Measurements from ENCODE around the gene SPDYE6.

DNA sequence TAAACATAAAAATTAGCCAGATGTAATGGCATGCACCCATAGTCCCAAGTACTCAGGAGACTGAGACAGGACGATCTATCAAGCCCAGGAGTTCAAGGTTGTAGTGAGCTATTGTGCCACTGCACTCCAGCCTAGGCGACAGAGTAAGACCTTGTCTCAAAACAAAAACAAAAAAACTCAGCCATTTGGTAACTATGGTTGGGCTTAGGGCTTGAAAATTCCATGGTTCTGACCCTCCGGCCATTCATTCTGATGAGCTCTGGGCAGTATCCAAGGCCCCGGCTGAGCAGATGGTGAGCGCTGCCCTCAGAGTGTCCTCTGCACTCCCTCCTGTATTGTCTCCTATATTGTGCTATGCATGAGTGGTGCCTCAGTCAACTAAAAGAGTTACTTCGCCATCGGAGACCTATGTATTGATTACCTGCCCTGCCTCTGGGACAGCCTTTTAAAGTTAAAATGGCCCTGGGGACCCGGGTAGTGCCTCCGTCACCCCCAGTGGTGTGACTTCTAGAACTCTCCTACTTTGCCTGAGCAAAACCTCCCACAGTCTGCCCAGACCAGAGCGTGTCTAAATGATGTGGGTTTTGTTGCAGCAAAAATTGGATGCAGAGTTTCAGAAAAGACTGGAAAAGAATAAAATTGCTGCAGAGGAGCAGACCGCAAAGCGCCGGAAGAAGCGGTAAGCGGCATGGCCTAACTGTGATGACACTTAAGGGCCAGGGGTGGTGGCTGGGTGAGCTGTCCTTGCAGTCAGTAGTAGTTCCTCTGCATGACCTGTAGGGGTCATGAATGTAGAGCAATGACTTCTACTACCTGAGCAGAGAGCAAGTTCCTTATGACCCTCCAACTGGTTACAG lies 48.0 kb upstream of the SPDYE6 start:
- TF ChIP-seq POLR2A (IDR thresholded peaks at IDR 0.05): no peak
- TF ChIP-seq, protein P1, sequence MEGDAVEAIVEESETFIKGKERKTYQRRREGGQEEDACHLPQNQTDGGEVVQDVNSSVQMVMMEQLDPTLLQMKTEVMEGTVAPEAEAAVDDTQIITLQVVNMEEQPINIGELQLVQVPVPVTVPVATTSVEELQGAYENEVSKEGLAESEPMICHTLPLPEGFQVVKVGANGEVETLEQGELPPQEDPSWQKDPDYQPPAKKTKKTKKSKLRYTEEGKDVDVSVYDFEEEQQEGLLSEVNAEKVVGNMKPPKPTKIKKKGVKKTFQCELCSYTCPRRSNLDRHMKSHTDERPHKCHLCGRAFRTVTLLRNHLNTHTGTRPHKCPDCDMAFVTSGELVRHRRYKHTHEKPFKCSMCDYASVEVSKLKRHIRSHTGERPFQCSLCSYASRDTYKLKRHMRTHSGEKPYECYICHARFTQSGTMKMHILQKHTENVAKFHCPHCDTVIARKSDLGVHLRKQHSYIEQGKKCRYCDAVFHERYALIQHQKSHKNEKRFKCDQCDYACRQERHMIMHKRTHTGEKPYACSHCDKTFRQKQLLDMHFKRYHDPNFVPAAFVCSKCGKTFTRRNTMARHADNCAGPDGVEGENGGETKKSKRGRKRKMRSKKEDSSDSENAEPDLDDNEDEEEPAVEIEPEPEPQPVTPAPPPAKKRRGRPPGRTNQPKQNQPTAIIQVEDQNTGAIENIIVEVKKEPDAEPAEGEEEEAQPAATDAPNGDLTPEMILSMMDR (IDR thresholded peaks at IDR 0.05): peak in 5 of 6 experiments; percentile 38 to 67 (median 51)

All from thyroid gland (tissue), 4 donors.